ENCODE results near the gene RAB36. TPM values are rescaled to one million over a fixed set of nuclear protein-coding genes. Genes with fewer than 3 reads are reported as not detected.
A peak's percentile ranks its signal among the peaks of the same experiment; 100 is the strongest.

The RAB36 gene
- polyA plus RNA-seq, 2 of the 4 experiments (the other 2 are of a cell fraction): 2.5 to 4.0 TPM

GRCh38 chr22:23182309-23183060 is 37.2 kb downstream of the RAB36 start:
- no peak overlapping the region for H3K27ac ChIP-seq
- FAIRE-seq: no peak
- DNase-seq (ENCODE audit: low read depth in 1 of 2, low spot score in 1 of 2): no peak
- no peaks in the 10 kb centered on the region for H3K9me3 ChIP-seq
- POLR2A ChIA-PET: no interaction called here
- ATAC-seq: no peak
- peaks cover 31% of the 10 kb centered on the region for H3K4me1 ChIP-seq
- CTCF ChIA-PET: interaction anchor here (1.4 to 13.4 kb wide), 6 partner anchors 9 to 201 kb away, joined by 3 to 186 read pairs (median 12); no protein-coding TSS in a partner anchor
- H3K4me2 ChIP-seq: peak overlapping the region; percentile 86
- TF ChIP-seq ESRRA (IDR thresholded peaks at IDR 0.05; ENCODE audit: borderline replicate concordance, low read length) (no peak), RNF2 (IDR thresholded peaks at IDR 0.05; ENCODE audit: borderline replicate concordance, low read depth) (no peak), EP300 (IDR thresholded peaks at IDR 0.05) (no peak), NR3C1 (IDR thresholded peaks at IDR 0.05) (no peak), ATOH8 (CRISPR knock-in tag; IDR thresholded peaks at IDR 0.05; ENCODE audit: low read depth) (no peak), BHLHE40 (IDR thresholded peaks at IDR 0.05; ENCODE audit: low read depth, low read length) (no peak)
- H3K4me3 ChIP-seq: 0 out of 3 replicates have a peak overlapping the region, but pooled peaks have one; percentile 23
- 68% methylated on average over 12 of the region's 12 CpGs for WGBS (ENCODE audit: missing lambda C conversion rate)

- TF ChIP-seq NR3C1 (IDR thresholded peaks at IDR 0.05) (no peak), POLR2A (IDR thresholded peaks at IDR 0.05; ENCODE audit: low read length) (no peak), HOXB13 (CRISPR knock-in tag; IDR thresholded peaks at IDR 0.05; ENCODE audit: low read depth) (no peak), SREBF2 (IDR thresholded peaks at IDR 0.05) (no peak), GATA3 (IDR thresholded peaks at IDR 0.05; ENCODE audit: borderline replicate concordance) (no peak), ZC3H11A (IDR thresholded peaks at IDR 0.05) (no peak), USF2 (IDR thresholded peaks at IDR 0.05) (no peak), ESRRA (IDR thresholded peaks at IDR 0.05; ENCODE audit: borderline replicate concordance, low read length) (no peak), EHMT2 (IDR thresholded peaks at IDR 0.05; ENCODE audit: low read depth) (no peak), RNF2 (IDR thresholded peaks at IDR 0.05; ENCODE audit: borderline replicate concordance, low read depth) (no peak), FOSB (CRISPR knock-in tag; IDR thresholded peaks at IDR 0.05) (no peak), MAFK (IDR thresholded peaks at IDR 0.05; ENCODE audit: partially characterized antibody) (no peak)
- CTCF ChIA-PET: interaction anchor here (1.5 to 3.4 kb wide), 4 partner anchors 9 to 107 kb away, joined by 3 to 14 read pairs (median 12); no protein-coding TSS in a partner anchor
- no peak for FAIRE-seq
- no peak overlapping the region for H3K27ac ChIP-seq
- peaks cover 31% of the 10 kb centered on the region for H3K4me1 ChIP-seq
- 0 out of 3 replicates have a peak overlapping the region, but pooled peaks have one; percentile 15 for H3K4me3 ChIP-seq
- WGBS (ENCODE audit: missing lambda C conversion rate): 65% methylated on average over 9 of the region's 11 CpGs
- no peak for ATAC-seq
- peak overlapping the region; percentile 86 for H3K4me2 ChIP-seq
- no peak for DNase-seq (ENCODE audit: low read depth in 1 of 2, low spot score in 1 of 2)
- POLR2A ChIA-PET: no interaction called here
- H3K9me3 ChIP-seq: no peaks in the 10 kb centered on the region
These were observed 37.9 kb downstream of the RAB36 start for GRCh38 chr22:23183061-23183698.

- H3K4me1 ChIP-seq: peaks cover 31% of the 10 kb centered on the region
- no peaks in the 10 kb centered on the region for H3K9me3 ChIP-seq
- TF ChIP-seq GATA3 (IDR thresholded peaks at IDR 0.05; ENCODE audit: borderline replicate concordance): no peak
- no peak for TF ChIP-seq MAX (IDR thresholded peaks at IDR 0.05)
- no peak for TF ChIP-seq POLR2A (IDR thresholded peaks at IDR 0.05; ENCODE audit: low read length)
- TF ChIP-seq RFX5 (IDR thresholded peaks at IDR 0.05): no peak
- TF ChIP-seq KDM5A (IDR thresholded peaks at IDR 0.05): no peak
- no peak for TF ChIP-seq HOXA7 (CRISPR knock-in tag; IDR thresholded peaks at IDR 0.05)
- no peak for TF ChIP-seq NFE2L2 (conservative IDR thresholded peaks at IDR 0.05; ENCODE audit: low read length)
- TF ChIP-seq CEBPB (IDR thresholded peaks at IDR 0.05): no peak
- TF ChIP-seq ZSCAN20 (CRISPR knock-in tag; IDR thresholded peaks at IDR 0.05): no peak
- TF ChIP-seq HEYL (CRISPR knock-in tag; IDR thresholded peaks at IDR 0.05): no peak
- TF ChIP-seq ZC3H11A (IDR thresholded peaks at IDR 0.05): no peak
- no peak for TF ChIP-seq RARB (CRISPR knock-in tag; IDR thresholded peaks at IDR 0.05)
- no peak for TF ChIP-seq SMC3 (IDR thresholded peaks at IDR 0.05)
- no peak for TF ChIP-seq BHLHE40 (IDR thresholded peaks at IDR 0.05; ENCODE audit: low read depth, low read length)
- no peak for TF ChIP-seq HOXB13 (CRISPR knock-in tag; IDR thresholded peaks at IDR 0.05; ENCODE audit: low read depth)
- no peak for TF ChIP-seq KDM1A (IDR thresholded peaks at IDR 0.05; ENCODE audit: low read depth)
- no peak for ATAC-seq
- no peak for FAIRE-seq
- ChIA-PET POLR2A (no interaction called here), CTCF (interaction anchor here (0.9 to 3.4 kb wide), 5 partner anchors 8 to 106 kb away, joined by 3 to 14 read pairs (median 5); no protein-coding TSS in a partner anchor)
- DNase-seq (ENCODE audit: low read depth in 1 of 2, low spot score in 1 of 2): no peak
- peak overlapping the region; percentile 86; the same call in 2 of the 3 replicates for H3K4me2 ChIP-seq
- WGBS (ENCODE audit: missing lambda C conversion rate): 73% methylated on average over 3 of the region's 3 CpGs
- no peak overlapping the region for H3K4me3 ChIP-seq
- H3K27ac ChIP-seq: no peak overlapping the region
These were observed 39.0 kb downstream of the RAB36 start for GRCh38 chr22:23184100-23184763.
